Caco-2 (cell line): ENCODE results near the gene F13A1. TPM values are rescaled to one million over a fixed set of nuclear protein-coding genes. Genes with fewer than 3 reads are reported as not detected.

Experiments
- BruUV-seq: library from RNA; stranded (reverse); fragments of 400-500 nt; replicated peaks from 2 replicates; lab custom pipeline; 2021; lab: Mats Ljungman, UMichigan
- CTCF ChIA-PET: fragments of 300-600 bp; sonication (Branson Sonifier 250); formaldehyde crosslinking; loops from one replicate; lab custom pipeline; 2022; ENCODE audit warnings: antibody characterized with exemption; lab: Charles Lee
- POLR2A ChIA-PET: fragments of 300-600 bp; sonication (Branson Sonifier 250); formaldehyde crosslinking; loops from one replicate; lab custom pipeline; 2022; ENCODE audit warnings: antibody characterized with exemption; lab: Charles Lee
- DNase-seq, 2 experiments: peaks; one replicate each; pipeline versions ENCODE4 v3.0.0 to v3.0.0-alpha.2; 2020 to 2022
- H3K27me3 ChIP-seq: replicated peaks from 2 replicates; pipeline ENCODE4 v1.6.0; 2011; ENCODE audit warnings: low read length; ENCODE audit not compliant: control insufficient read depth, insufficient read depth
- H3K36me3 ChIP-seq: 2 replicates; pipeline ENCODE4 v1.5.1; 2011; ENCODE audit warnings: low read length; ENCODE audit not compliant: control insufficient read depth, insufficient read depth
- H3K4me1 ChIP-seq: fragments of 250-450 bp; sonication (Bioruptor Pico); 2 replicates; pipeline ENCODE4 v1.5.1; 2020; ENCODE audit warnings: mild to moderate bottlenecking
- H3K4me3 ChIP-seq: 2 replicates; pipeline ENCODE4 v1.5.1; 2011; ENCODE audit warnings: low read depth, mild to moderate bottlenecking, control low read depth, low read length
- H3K9me3 ChIP-seq: fragments of 250-450 bp; sonication (Bioruptor Pico); 2 replicates; pipeline ENCODE4 v1.5.1; 2020; ENCODE audit warnings: mild to moderate bottlenecking, moderate library complexity
- H3K27ac Mint-ChIP-seq: one replicate; pipeline ENCODE4 v1.8.0; 2022; ENCODE audit warnings: mixed read lengths; ENCODE audit not compliant: unreplicated experiment
- H3K27me3 Mint-ChIP-seq: one replicate; pipeline ENCODE4 v1.8.0; 2022; ENCODE audit warnings: mixed read lengths; ENCODE audit not compliant: insufficient read depth, unreplicated experiment
- H3K36me3 Mint-ChIP-seq: one replicate; pipeline ENCODE4 v1.8.0; 2022; ENCODE audit warnings: mild to moderate bottlenecking, mixed read lengths; ENCODE audit not compliant: insufficient read depth, unreplicated experiment
- H3K4me1 Mint-ChIP-seq: one replicate; pipeline ENCODE4 v1.8.0; 2022; ENCODE audit warnings: low read depth, mixed read lengths; ENCODE audit not compliant: unreplicated experiment
- H3K4me3 Mint-ChIP-seq: one replicate; pipeline ENCODE4 v1.8.0; 2022; ENCODE audit warnings: mild to moderate bottlenecking, moderate library complexity, mixed read lengths; ENCODE audit not compliant: unreplicated experiment
- H3K9me3 Mint-ChIP-seq: one replicate; pipeline ENCODE4 v1.8.0; 2022; ENCODE audit warnings: mixed read lengths; ENCODE audit not compliant: unreplicated experiment
- CTCF ChIP-seq, 2 experiments: fragments of 200-600 bp in 1 of 2; IDR thresholded peaks; 1 replicate in 1 of 2; 2 replicates in 1 of 2; pipeline versions ENCODE4 v1.5.1 to v1.8.0; 2011 to 2022; ENCODE audit warnings: antibody characterized with exemption in 1 of 2, control low read depth in 1 of 2, inconsistent platforms in 1 of 2, low read depth in 1 of 2, low read length in 1 of 2, mild to moderate bottlenecking in 1 of 2, moderate library complexity in 1 of 2; ENCODE audit not compliant: insufficient read depth in 1 of 2, severe bottlenecking in 1 of 2, unreplicated experiment in 1 of 2
- intact Hi-C: fragments of 100-400 bp; cut with micrococcal nuclease; formaldehyde crosslinking; loops from one replicate; pipeline ENCODE4 v1.10.0; 2022; ENCODE audit not compliant: unreplicated experiment
- total RNA-seq: library from RNA; stranded (reverse); gene quantifications from 2 replicates; pipeline ENCODE4 v1.2.3, GENCODE V29; 2022

Gene F13A1
- total RNA-seq, 1 experiment from 2014 or later: not detected

GRCh38 chr6:6248651-6249050 is 71.8 kb downstream of the F13A1 start:
- no peaks in the 10 kb centered on the region for H3K36me3 Mint-ChIP-seq
- Histone ChIP-seq H3K36me3 (no peaks in the 10 kb centered on the region), H3K9me3 (no peaks in the 10 kb centered on the region), H3K4me3 (no peak overlapping the region), H3K4me1 (no peaks in the 10 kb centered on the region), H3K27me3 (no peaks in the 10 kb centered on the region; the same call in 1 of the 2 replicates)
- ChIA-PET CTCF (no interaction called here), POLR2A (no interaction called here)
- no TSS peak for BruUV-seq
- H3K9me3 Mint-ChIP-seq: no peaks in the 10 kb centered on the region
- no peak for TF ChIP-seq CTCF (IDR thresholded peaks at IDR 0.05; ENCODE audit: insufficient read depth in 1 of 2, low read depth in 1 of 2, low read length in 1 of 2, severe bottlenecking in 1 of 2, unreplicated experiment in 1 of 2)
- no peak overlapping the region for H3K4me3 Mint-ChIP-seq
- no peak overlapping the region for H3K27ac Mint-ChIP-seq
- intact Hi-C loops: no loop called here
- no peak for DNase-seq
- H3K27me3 Mint-ChIP-seq: peaks cover 11% of the 10 kb centered on the region
- H3K4me1 Mint-ChIP-seq: no peaks in the 10 kb centered on the region

GRCh38 chr6:6246544-6246943 is 73.9 kb downstream of the F13A1 start:
- TF ChIP-seq CTCF (IDR thresholded peaks at IDR 0.05; ENCODE audit: insufficient read depth in 1 of 2, low read depth in 1 of 2, low read length in 1 of 2, severe bottlenecking in 1 of 2, unreplicated experiment in 1 of 2): no peak
- no peak overlapping the region for H3K4me3 ChIP-seq
- H3K4me1 ChIP-seq: no peaks in the 10 kb centered on the region
- no peaks in the 10 kb centered on the region for H3K9me3 ChIP-seq
- H3K36me3 Mint-ChIP-seq: no peaks in the 10 kb centered on the region
- H3K36me3 ChIP-seq: no peaks in the 10 kb centered on the region
- no peaks in the 10 kb centered on the region; the same call in 1 of the 2 replicates for H3K27me3 ChIP-seq
- BruUV-seq: no TSS peak
- ChIA-PET CTCF (no interaction called here), POLR2A (no interaction called here)
- DNase-seq: no peak
- H3K9me3 Mint-ChIP-seq: no peaks in the 10 kb centered on the region
- intact Hi-C loops: no loop called here
- H3K27ac Mint-ChIP-seq: no peak overlapping the region
- peaks cover 7% of the 10 kb centered on the region for H3K27me3 Mint-ChIP-seq
- no peaks in the 10 kb centered on the region for H3K4me1 Mint-ChIP-seq
- H3K4me3 Mint-ChIP-seq: no peak overlapping the region

GRCh38 chr6:6244624-6245023 is 75.8 kb downstream of the F13A1 start:
- Histone ChIP-seq H3K9me3 (no peaks in the 10 kb centered on the region), H3K27me3 (no peaks in the 10 kb centered on the region; the same call in 1 of the 2 replicates), H3K4me3 (no peak overlapping the region), H3K36me3 (no peaks in the 10 kb centered on the region), H3K4me1 (no peaks in the 10 kb centered on the region)
- no peak for DNase-seq
- no peak for TF ChIP-seq CTCF (IDR thresholded peaks at IDR 0.05; ENCODE audit: insufficient read depth in 1 of 2, low read depth in 1 of 2, low read length in 1 of 2, severe bottlenecking in 1 of 2, unreplicated experiment in 1 of 2)
- Mint-ChIP-seq H3K27ac (no peak overlapping the region), H3K27me3 (peaks cover 3% of the 10 kb centered on the region), H3K9me3 (no peaks in the 10 kb centered on the region), H3K4me3 (no peak overlapping the region), H3K36me3 (no peaks in the 10 kb centered on the region), H3K4me1 (no peaks in the 10 kb centered on the region)
- BruUV-seq: no TSS peak
- intact Hi-C loops: no loop called here
- ChIA-PET POLR2A (no interaction called here), CTCF (no interaction called here)
